Keratinocyte (primary cell): ENCODE data around the gene MYOZ3. TPM values are rescaled to one million over a fixed set of nuclear protein-coding genes. Genes with fewer than 3 reads are reported as not detected.

Experiments
- DNase-seq: peaks from one replicate; pipeline ENCODE4 v3.0.0-alpha.2; 2011; ENCODE audit warnings: low read depth, missing footprints, low spot score
- FAIRE-seq: peaks from 2 replicates; lab custom pipeline; 2011; peaks lifted over from hg19 to GRCh38; lab: Jason Lieb, UNC
- H2AFZ ChIP-seq: 2 replicates; pipeline ENCODE4 v1.6.0; 2012; ENCODE audit warnings: low read length, control low read depth, inconsistent platforms; ENCODE audit not compliant: control insufficient read depth
- H3K27ac ChIP-seq: 2 replicates; pipeline ENCODE4 v1.5.1; 2011; ENCODE audit warnings: low read length; ENCODE audit not compliant: control insufficient read depth, insufficient read depth
- H3K27me3 ChIP-seq: 3 replicates; pipeline ENCODE4 v1.6.0; 2011; ENCODE audit warnings: low read length; ENCODE audit not compliant: control insufficient read depth, insufficient read depth; ENCODE audit errors: extremely low read depth
- H3K36me3 ChIP-seq, 2 experiments: 2 replicates in 1 of 2; 3 replicates in 1 of 2; pipeline ENCODE4 v1.5.1; 2011; ENCODE audit warnings: low read length in 2 of 2, mild to moderate bottlenecking in 1 of 2; ENCODE audit not compliant: control insufficient read depth in 2 of 2, insufficient read depth in 2 of 2; ENCODE audit errors: extremely low read depth in 1 of 2
- H3K4me1 ChIP-seq: 3 replicates; pipeline ENCODE4 v1.5.1; 2011; ENCODE audit warnings: low read length; ENCODE audit not compliant: control insufficient read depth, insufficient read depth; ENCODE audit errors: extremely low read depth
- H3K4me2 ChIP-seq: 3 replicates; pipeline ENCODE4 v1.6.0; 2011; ENCODE audit warnings: low read depth, low read length; ENCODE audit not compliant: control insufficient read depth, insufficient read depth; ENCODE audit errors: extremely low read depth
- H3K4me3 ChIP-seq, 3 experiments: fragments of 200-600 bp in 1 of 3; sonication (generic) in 1 of 3; 2 replicates in 2 of 3; 3 replicates in 1 of 3; pipeline ENCODE4 v1.5.1; 2011 to 2016; ENCODE audit warnings: low read length in 3 of 3, mild to moderate bottlenecking in 3 of 3, control low read depth in 2 of 3, inconsistent platforms in 1 of 3, low read depth in 1 of 3, mixed read lengths in 1 of 3, mixed run types in 1 of 3, moderate library complexity in 1 of 3; ENCODE audit not compliant: control insufficient read depth in 2 of 3, insufficient read depth in 2 of 3; ENCODE audit errors: extremely low read depth in 1 of 3
- H3K79me2 ChIP-seq: 2 replicates; pipeline ENCODE4 v1.6.0; 2012; ENCODE audit warnings: low read length; ENCODE audit not compliant: control insufficient read depth, insufficient read depth
- H3K9ac ChIP-seq: 3 replicates; pipeline ENCODE4 v1.6.0; 2011; ENCODE audit warnings: low read length; ENCODE audit not compliant: control insufficient read depth, insufficient read depth; ENCODE audit errors: extremely low read depth
- H3K9me1 ChIP-seq: 3 replicates; pipeline ENCODE4 v1.6.0; 2011; ENCODE audit warnings: low read length; ENCODE audit not compliant: control insufficient read depth, insufficient read depth; ENCODE audit errors: extremely low read depth
- H3K9me3 ChIP-seq: 2 replicates; pipeline ENCODE4 v1.5.1; 2012; ENCODE audit warnings: low read depth, low read length; ENCODE audit not compliant: control insufficient read depth
- H4K20me1 ChIP-seq: 3 replicates; pipeline ENCODE4 v1.6.0; 2011; ENCODE audit warnings: low read length; ENCODE audit not compliant: control insufficient read depth, insufficient read depth; ENCODE audit errors: extremely low read depth
- EZH2 ChIP-seq: IDR thresholded peaks from one replicate; pipeline ENCODE4 v1.6.1; 2012; ENCODE audit warnings: inconsistent platforms, mild to moderate bottlenecking, low read length, moderate library complexity
- dilution Hi-C: fragments of 300-500 bp; cut with MboI; formaldehyde crosslinking; loops from one replicate; pipeline ENCODE4 v1.7.0; 2020; ENCODE audit warnings: low sequenced_read_pairs; ENCODE audit not compliant: extremely low pct_ligation_motif_present
- polyA plus RNA-seq, 5 experiments: library from polyadenylated mRNA; depleted of rRNA in 3 of 5; stranded (reverse) in 3 of 5; stranded (forward) in 1 of 5; unstranded in 1 of 5; fragments of >200 nt; gene quantifications; 1 replicate in 1 of 5; 2 replicates in 3 of 5; 3 replicates in 1 of 5; pipeline versions ENCODE4 v1.2.1 to v1.2.3, GENCODE V29; 2011 to 2012; ENCODE audit warnings: missing spikeins in 2 of 5, low read depth in 1 of 5, low replicate concordance in 1 of 5
- TF ChIP-seq, protein P1 (sequence below), 3 experiments: IDR thresholded peaks in 1 of 3; conservative IDR thresholded peaks in 1 of 3; optimal IDR thresholded peaks in 1 of 3; 2 replicates in 2 of 3; 3 replicates in 1 of 3; pipeline versions ENCODE3 to v1.5.1; 2011; ENCODE audit warnings: low read length in 3 of 3, mild to moderate bottlenecking in 3 of 3, moderate library complexity in 2 of 3, control low read depth in 1 of 3, inconsistent platforms in 1 of 3; ENCODE audit not compliant: insufficient read depth in 2 of 3; ENCODE audit errors: extremely low read depth in 1 of 3

Gene MYOZ3
- polyA plus RNA-seq, 1 donor (not counting 4 experiments of a cell fraction or from before 2014, with no cell fraction given): 0.03 TPM

DNA sequence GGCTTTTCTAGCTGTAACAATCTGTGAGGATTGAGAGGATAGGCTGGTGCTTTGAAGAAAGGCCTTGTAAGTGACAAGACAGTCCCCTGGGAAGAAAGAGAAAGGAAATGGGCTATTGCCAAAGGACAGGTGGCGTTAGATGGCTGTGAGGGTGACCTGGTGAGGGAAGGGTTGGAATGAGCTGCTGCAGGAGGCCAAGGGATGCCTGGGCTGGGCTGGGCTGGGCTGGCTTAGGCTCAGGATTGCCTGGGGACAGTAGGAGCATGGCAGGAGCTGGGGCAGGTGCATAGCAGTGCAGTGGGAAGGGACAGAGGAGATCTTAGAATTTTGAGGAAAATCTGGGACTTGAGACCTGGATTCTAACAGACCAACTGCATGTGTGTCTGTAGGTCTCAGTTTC is 9.7 kb upstream of the MYOZ3 start:
- no peak for DNase-seq
- dilution Hi-C loops: no loop called here

DNA sequence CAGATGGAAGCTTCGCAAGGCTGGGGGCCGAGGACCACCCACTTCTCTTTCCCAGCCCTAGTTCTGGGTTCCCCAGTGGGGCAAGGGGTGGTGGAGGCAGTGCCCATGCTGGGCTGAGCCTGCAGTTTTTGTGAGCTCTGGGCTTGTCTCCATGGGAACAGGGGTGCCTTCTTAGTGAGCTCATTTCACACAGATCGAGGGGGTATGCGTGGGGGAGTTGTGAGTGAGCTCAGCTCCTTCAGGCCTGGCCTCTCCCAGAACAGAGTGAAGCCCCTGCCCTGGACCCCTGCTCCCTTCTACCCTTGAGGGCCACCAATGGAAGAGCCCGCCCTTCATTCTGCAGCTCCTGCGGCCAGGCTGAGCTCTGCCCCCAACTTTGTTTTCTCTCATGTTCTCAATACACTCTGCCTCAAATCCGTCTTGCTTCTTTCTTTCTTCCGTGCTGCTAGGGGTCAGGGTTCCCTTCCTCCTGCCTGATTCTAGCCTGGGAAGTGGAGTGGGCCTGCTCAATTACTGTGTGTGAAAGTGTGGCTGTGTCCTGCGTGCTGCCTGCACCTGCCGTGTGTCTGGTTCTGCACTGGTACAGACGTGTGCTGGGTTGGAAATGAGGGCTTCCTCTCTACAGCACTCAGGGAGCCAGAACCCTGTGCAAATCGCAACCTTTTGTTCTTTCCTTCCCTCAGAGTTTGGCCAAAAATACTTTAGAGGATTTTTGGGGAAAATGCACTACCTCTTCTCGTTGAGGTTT is 9.0 kb upstream of the MYOZ3 start:
- Histone ChIP-seq H3K9ac (no peak overlapping the region), H3K9me3 (no peaks in the 10 kb centered on the region), H3K36me3 (peaks cover 2 to 9% of the 10 kb centered on the region in 2 experiments), H3K79me2 (no peaks in the 10 kb centered on the region), H4K20me1 (no peaks in the 10 kb centered on the region), H3K9me1 (no peaks in the 10 kb centered on the region), H3K4me2 (no peak overlapping the region), H3K4me3 (no peak overlapping the region), H2AFZ (no peak overlapping the region), H3K27ac (no peak overlapping the region), H3K4me1 (no peaks in the 10 kb centered on the region), H3K27me3 (no peaks in the 10 kb centered on the region)
- FAIRE-seq (no peak), DNase-seq (no peak)
- TF ChIP-seq EZH2: no peak
- TF ChIP-seq, protein P1, sequence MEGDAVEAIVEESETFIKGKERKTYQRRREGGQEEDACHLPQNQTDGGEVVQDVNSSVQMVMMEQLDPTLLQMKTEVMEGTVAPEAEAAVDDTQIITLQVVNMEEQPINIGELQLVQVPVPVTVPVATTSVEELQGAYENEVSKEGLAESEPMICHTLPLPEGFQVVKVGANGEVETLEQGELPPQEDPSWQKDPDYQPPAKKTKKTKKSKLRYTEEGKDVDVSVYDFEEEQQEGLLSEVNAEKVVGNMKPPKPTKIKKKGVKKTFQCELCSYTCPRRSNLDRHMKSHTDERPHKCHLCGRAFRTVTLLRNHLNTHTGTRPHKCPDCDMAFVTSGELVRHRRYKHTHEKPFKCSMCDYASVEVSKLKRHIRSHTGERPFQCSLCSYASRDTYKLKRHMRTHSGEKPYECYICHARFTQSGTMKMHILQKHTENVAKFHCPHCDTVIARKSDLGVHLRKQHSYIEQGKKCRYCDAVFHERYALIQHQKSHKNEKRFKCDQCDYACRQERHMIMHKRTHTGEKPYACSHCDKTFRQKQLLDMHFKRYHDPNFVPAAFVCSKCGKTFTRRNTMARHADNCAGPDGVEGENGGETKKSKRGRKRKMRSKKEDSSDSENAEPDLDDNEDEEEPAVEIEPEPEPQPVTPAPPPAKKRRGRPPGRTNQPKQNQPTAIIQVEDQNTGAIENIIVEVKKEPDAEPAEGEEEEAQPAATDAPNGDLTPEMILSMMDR (optimal IDR thresholded peaks at IDR 0.05 in 1 of 3, IDR thresholded peaks at IDR 0.05 in 1 of 3, conservative IDR thresholded peaks at IDR 0.05 in 1 of 3; ENCODE audit: extremely low read depth in 1 of 3, insufficient read depth in 2 of 3, low read length in 3 of 3): no peak
- dilution Hi-C loops: no loop called here

More for the DNA sequence above, 9.7 kb upstream of the MYOZ3 start:
- no peak for FAIRE-seq
- Histone ChIP-seq H4K20me1 (no peaks in the 10 kb centered on the region), H3K4me1 (no peaks in the 10 kb centered on the region), H3K9ac (no peak overlapping the region), H3K9me1 (no peaks in the 10 kb centered on the region), H2AFZ (no peak overlapping the region), H3K36me3 (peaks cover 2 to 9% of the 10 kb centered on the region in 2 experiments), H3K79me2 (no peaks in the 10 kb centered on the region), H3K4me3 (no peak overlapping the region), H3K27ac (no peak overlapping the region), H3K4me2 (no peak overlapping the region), H3K9me3 (no peaks in the 10 kb centered on the region), H3K27me3 (no peaks in the 10 kb centered on the region)
- no peak for TF ChIP-seq EZH2
- TF ChIP-seq, protein P1 (optimal IDR thresholded peaks at IDR 0.05 in 1 of 3, IDR thresholded peaks at IDR 0.05 in 1 of 3, conservative IDR thresholded peaks at IDR 0.05 in 1 of 3; ENCODE audit: extremely low read depth in 1 of 3, insufficient read depth in 2 of 3, low read length in 3 of 3): no peak
